Measurements from ENCODE around the gene FAM240B.

GRCh38 chr9:38732885-38733284, 13.0 kb upstream of the FAM240B start:
- TF ChIP-seq CTCF (IDR thresholded peaks at IDR 0.05) (no peak), POLR2A (IDR thresholded peaks at IDR 0.05) (no peak), POLR2AphosphoS5 (IDR thresholded peaks at IDR 0.05) (no peak)

All from breast epithelium (tissue), 3 donors.